Astrocyte of the cerebellum (primary cell): ENCODE results near the gene DPF1.
"Not testable (repeated sequence)": the region's sequence is repeated elsewhere in the genome, so short reads cannot be mapped to it uniquely, and the experiment has no call there.

Experiments
- DNase-seq: peaks from one replicate; pipeline ENCODE4 v3.0.0-alpha.2; 2011; ENCODE audit warnings: low read depth
- H3K4me3 ChIP-seq: 2 replicates; pipeline ENCODE4 v1.5.1; 2011; ENCODE audit warnings: mild to moderate bottlenecking, low read depth, low read length, moderate library complexity
- in situ Hi-C: cut with HindIII; loops from 2 replicates; pipeline ENCODE4 v1.10.0; 2017; ENCODE audit warnings: low sequenced_read_pairs
- TF ChIP-seq, protein P1 (sequence below): IDR thresholded peaks from 2 replicates; pipeline ENCODE4 v1.5.1; 2012; ENCODE audit warnings: low read length, low read depth, moderate library complexity, mild to moderate bottlenecking; ENCODE audit errors: missing control alignments

The DPF1 gene

GRCh38 chr19:38265921-38266429 lies 42.0 kb upstream of the DPF1 start:
- H3K4me3 ChIP-seq: no peak overlapping the region
- in situ Hi-C loops: no loop called here
- TF ChIP-seq, protein P1, sequence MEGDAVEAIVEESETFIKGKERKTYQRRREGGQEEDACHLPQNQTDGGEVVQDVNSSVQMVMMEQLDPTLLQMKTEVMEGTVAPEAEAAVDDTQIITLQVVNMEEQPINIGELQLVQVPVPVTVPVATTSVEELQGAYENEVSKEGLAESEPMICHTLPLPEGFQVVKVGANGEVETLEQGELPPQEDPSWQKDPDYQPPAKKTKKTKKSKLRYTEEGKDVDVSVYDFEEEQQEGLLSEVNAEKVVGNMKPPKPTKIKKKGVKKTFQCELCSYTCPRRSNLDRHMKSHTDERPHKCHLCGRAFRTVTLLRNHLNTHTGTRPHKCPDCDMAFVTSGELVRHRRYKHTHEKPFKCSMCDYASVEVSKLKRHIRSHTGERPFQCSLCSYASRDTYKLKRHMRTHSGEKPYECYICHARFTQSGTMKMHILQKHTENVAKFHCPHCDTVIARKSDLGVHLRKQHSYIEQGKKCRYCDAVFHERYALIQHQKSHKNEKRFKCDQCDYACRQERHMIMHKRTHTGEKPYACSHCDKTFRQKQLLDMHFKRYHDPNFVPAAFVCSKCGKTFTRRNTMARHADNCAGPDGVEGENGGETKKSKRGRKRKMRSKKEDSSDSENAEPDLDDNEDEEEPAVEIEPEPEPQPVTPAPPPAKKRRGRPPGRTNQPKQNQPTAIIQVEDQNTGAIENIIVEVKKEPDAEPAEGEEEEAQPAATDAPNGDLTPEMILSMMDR: no peak
- DNase-seq: no peak

DNA sequence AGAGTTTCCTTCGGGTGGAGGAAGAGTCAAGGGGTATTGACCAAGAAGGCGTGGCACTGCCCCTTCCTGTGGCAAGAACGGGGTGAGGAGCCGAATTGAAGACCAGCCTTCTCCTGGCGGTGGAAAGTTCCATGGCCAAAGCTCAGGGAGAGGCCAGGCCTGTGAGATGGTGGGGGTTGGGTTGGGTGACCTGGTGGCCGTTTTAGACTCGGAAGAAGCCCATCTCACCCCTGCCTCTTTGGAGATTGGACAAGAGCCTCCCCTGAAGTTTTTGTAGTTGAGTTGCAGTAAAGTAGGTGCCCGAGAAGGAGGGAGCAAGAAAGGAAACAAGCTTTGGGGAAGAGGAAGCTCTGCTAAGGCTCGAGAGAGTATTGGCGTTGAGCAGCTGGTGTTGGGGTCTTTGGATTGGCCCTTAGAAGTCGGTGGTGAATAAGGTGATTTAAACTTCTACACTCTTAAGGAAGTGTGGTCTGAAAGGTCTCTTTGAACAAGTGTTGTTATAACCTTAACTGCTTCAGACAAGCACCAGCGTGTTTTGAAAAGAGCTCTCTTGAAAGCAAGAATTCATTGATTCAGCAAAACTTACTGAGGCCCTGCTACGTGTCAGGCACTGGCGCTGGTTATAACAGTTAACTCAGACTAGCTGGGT lies 41.3 kb upstream of the DPF1 start:
- H3K4me3 ChIP-seq: no peak overlapping the region
- no peak for DNase-seq
- in situ Hi-C loops: no loop called here
- TF ChIP-seq, protein P1: no peak

- H3K4me3 ChIP-seq: peak within 1 kb of the TSS; percentile 47
- DNase-seq: no peak
- in situ Hi-C loops: no loop called here
- TF ChIP-seq, protein P1: no peak
Measured at GRCh38 chr19:38264486-38265212, 40.6 kb upstream of the DPF1 start, which contains the start of gene SPINT2. Gene SPINT2, plus strand, starts transcription at chr19:38264573. Its CDS starts 320 bp downstream, at chr19:38264893.

DNA sequence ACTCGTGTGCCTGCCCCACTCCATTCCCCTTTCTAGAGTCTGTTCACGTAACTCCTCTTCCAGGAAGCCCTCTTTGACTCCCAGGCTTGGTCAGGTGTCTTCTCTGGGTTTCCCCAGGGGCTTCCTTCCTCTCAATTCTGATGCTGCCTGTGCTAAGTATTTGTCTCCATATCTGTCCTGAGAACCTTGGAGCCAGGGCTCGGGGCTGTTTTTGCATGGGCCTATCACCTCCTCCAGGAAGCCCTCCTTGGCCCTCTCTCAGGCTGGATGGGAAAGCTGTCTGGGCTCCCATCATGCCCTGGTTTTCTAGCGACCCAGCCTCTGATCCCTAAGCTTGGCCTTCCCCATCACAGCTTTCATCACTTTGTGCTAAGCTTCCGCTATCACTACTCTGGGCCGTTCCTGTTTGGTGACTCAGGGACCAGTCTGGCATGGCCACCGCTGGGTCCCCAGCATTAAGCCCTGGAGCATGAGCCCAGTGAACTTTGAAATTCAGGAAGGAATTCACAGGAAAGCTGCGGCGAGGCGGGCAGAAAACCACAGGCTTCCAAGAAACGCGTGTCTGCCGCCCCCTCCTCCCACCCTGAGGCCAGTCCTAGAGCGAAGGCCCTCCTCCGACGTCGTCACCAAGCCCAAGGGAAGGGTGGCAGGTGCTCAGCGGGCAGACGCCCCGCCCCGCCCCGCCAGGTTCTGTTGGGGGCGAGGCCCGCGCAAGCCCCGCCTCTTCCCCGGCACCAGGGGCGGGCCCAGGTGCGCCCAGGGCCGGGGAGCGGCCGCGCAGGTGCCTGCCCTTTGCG lies 39.9 kb upstream of the DPF1 start:
- TF ChIP-seq, protein P1: no peak
- DNase-seq: no peak
- H3K4me3 ChIP-seq: peak overlapping the region; percentile 47
- in situ Hi-C loops: no loop called here

- in situ Hi-C loops: no loop called here
- TF ChIP-seq, protein P1: no peak
- no peak overlapping the region for H3K4me3 ChIP-seq
- no peak for DNase-seq
Measured at GRCh38 chr19:38262585-38263268, 38.7 kb upstream of the DPF1 start.

DNA sequence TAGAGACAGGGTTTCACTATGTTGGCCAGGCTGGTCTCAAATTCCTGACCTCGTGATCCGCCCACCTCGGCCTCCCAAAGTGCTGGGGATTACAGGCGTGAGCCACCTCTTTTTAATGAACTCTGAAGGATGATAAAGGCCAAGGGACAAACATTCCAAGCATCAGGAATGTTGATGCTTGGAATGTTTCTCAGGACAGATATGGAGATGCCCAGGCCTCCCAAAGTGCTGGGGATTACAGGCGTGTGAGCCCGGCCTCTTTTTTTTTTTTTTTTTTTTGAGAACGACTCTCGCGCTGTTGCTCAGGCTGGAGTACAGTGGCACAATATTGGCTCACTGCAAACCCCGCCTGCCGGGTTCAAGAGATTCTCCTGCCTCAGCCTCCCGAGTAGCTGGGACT lies 37.9 kb upstream of the DPF1 start:
- DNase-seq, in situ Hi-C loops, H3K4me3 ChIP-seq: not testable (repeated sequence)
